OCI-LY1 (cell line): ENCODE data around the gene TMEM87A.

Source experiments
- EZH2 ChIP-seq: fragments of 200-600 bp; sonication (generic), shearing (Covaris generic); IDR thresholded peaks from 2 replicates; pipeline ENCODE4 v1.8.0; 2017; ENCODE audit warnings: borderline replicate concordance, mixed run types, mild to moderate bottlenecking, antibody characterized with exemption, low read length, moderate library complexity, mixed read lengths
- TF ChIP-seq, protein P1 (sequence below): fragments of 200-600 bp; sonication (generic), shearing (Covaris generic); IDR thresholded peaks from 2 replicates; pipeline ENCODE4 v1.5.1; 2017; ENCODE audit warnings: mild to moderate bottlenecking, antibody characterized with exemption, low read length, moderate library complexity, mixed read lengths

DNA sequence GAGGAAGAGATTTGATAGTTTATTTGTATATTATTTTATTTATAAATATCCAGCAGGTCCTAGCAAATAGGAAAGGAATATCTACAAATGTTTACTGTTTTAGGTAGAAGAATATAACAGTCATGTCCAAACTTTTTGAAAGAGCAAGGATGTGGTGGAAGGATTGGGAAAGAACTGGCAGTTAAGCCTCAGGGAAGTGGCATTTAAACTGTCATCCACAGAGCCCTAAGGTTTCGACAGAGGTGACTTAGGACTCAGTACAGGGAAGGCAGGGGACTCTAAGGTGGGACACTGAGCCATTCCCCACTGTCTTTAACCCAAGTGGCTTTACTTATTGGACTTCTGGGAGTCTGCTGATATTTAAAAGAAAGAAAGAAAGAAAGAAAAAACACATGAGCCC, 11.8 kb upstream of the TMEM87A start:
- TF ChIP-seq, protein P1, sequence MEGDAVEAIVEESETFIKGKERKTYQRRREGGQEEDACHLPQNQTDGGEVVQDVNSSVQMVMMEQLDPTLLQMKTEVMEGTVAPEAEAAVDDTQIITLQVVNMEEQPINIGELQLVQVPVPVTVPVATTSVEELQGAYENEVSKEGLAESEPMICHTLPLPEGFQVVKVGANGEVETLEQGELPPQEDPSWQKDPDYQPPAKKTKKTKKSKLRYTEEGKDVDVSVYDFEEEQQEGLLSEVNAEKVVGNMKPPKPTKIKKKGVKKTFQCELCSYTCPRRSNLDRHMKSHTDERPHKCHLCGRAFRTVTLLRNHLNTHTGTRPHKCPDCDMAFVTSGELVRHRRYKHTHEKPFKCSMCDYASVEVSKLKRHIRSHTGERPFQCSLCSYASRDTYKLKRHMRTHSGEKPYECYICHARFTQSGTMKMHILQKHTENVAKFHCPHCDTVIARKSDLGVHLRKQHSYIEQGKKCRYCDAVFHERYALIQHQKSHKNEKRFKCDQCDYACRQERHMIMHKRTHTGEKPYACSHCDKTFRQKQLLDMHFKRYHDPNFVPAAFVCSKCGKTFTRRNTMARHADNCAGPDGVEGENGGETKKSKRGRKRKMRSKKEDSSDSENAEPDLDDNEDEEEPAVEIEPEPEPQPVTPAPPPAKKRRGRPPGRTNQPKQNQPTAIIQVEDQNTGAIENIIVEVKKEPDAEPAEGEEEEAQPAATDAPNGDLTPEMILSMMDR = no peak
- no peak for TF ChIP-seq EZH2
